Endothelial cell (in vitro differentiated cells): Measurements from ENCODE around the gene ATP6V1F. TPM values are rescaled to one million over a fixed set of nuclear protein-coding genes. Genes with fewer than 3 reads are reported as not detected.

ENCODE experiments used
- DNase-seq: peaks from one replicate; pipeline ENCODE4 v3.0.0; 2021; ENCODE audit warnings: low spot score
- H3K27ac Mint-ChIP-seq: one replicate; pipeline ENCODE4 v1.8.0; 2021; ENCODE audit warnings: mixed read lengths, inconsistent platforms; ENCODE audit not compliant: unreplicated experiment
- H3K27me3 Mint-ChIP-seq: one replicate; pipeline ENCODE4 v1.8.0; 2021; ENCODE audit warnings: mild to moderate bottlenecking, moderate library complexity, mixed read lengths, inconsistent platforms; ENCODE audit not compliant: unreplicated experiment
- H3K36me3 Mint-ChIP-seq: one replicate; pipeline ENCODE4 v1.8.0; 2021; ENCODE audit warnings: mild to moderate bottlenecking, low read depth, mixed read lengths, inconsistent platforms; ENCODE audit not compliant: unreplicated experiment
- H3K4me1 Mint-ChIP-seq: one replicate; pipeline ENCODE4 v1.8.0; 2021; ENCODE audit warnings: mild to moderate bottlenecking, mixed read lengths, inconsistent platforms; ENCODE audit not compliant: unreplicated experiment
- H3K4me3 Mint-ChIP-seq: one replicate; pipeline ENCODE4 v1.8.0; 2021; ENCODE audit warnings: mild to moderate bottlenecking, mixed read lengths, inconsistent platforms; ENCODE audit not compliant: unreplicated experiment
- H3K9me3 Mint-ChIP-seq: one replicate; pipeline ENCODE4 v1.8.0; 2021; ENCODE audit warnings: mixed read lengths, inconsistent platforms; ENCODE audit not compliant: unreplicated experiment
- CTCF ChIP-seq: fragments of 200-600 bp; sonication (generic); IDR thresholded peaks from one replicate; pipeline ENCODE4 v1.5.0; 2021; ENCODE audit warnings: antibody characterized with exemption; ENCODE audit not compliant: unreplicated experiment
- total RNA-seq: library from RNA; stranded (reverse); fragmentation: NEBNext Ultra II Directional; extraction: Animal tissue kit (Norgen Biotek cat#: 25700); gene quantifications from one replicate; pipeline ENCODE4 v1.2.1, GENCODE V29; 2021; ENCODE audit not compliant: unreplicated experiment

The ATP6V1F gene
- total RNA-seq, 1 donor from 2014 or later, result 132 TPM

GRCh38 chr7:128863433-128863989 is 855 bp downstream of the ATP6V1F start:
- H3K27me3 Mint-ChIP-seq, result peaks cover 25% of the 10 kb centered on the region
- H3K36me3 Mint-ChIP-seq, result peaks cover 18% of the 10 kb centered on the region
- peak overlapping the region; percentile 99 for H3K4me3 Mint-ChIP-seq
- no peaks in the 10 kb centered on the region for H3K9me3 Mint-ChIP-seq
- no peak overlapping the region for H3K27ac Mint-ChIP-seq
- TF ChIP-seq CTCF, result peak; percentile 62
- H3K4me1 Mint-ChIP-seq, result peaks cover 11% of the 10 kb centered on the region
- peak; percentile 60 for DNase-seq

- no peak overlapping the region for H3K27ac Mint-ChIP-seq
- H3K4me3 Mint-ChIP-seq, result peak overlapping the region; percentile 44
- H3K36me3 Mint-ChIP-seq, result peaks cover 18% of the 10 kb centered on the region
- DNase-seq, result no peak
- TF ChIP-seq CTCF, result no peak
- peaks cover 25% of the 10 kb centered on the region for H3K27me3 Mint-ChIP-seq
- H3K9me3 Mint-ChIP-seq, result no peaks in the 10 kb centered on the region
- peaks cover 13% of the 10 kb centered on the region for H3K4me1 Mint-ChIP-seq
Measured at GRCh38 chr7:128865303-128865702, 2.6 kb downstream of the ATP6V1F start.

GRCh38 chr7:128865996-128866877 is 3.6 kb downstream of the ATP6V1F start:
- no peak overlapping the region for H3K27ac Mint-ChIP-seq
- TF ChIP-seq CTCF, result no peak

DNA sequence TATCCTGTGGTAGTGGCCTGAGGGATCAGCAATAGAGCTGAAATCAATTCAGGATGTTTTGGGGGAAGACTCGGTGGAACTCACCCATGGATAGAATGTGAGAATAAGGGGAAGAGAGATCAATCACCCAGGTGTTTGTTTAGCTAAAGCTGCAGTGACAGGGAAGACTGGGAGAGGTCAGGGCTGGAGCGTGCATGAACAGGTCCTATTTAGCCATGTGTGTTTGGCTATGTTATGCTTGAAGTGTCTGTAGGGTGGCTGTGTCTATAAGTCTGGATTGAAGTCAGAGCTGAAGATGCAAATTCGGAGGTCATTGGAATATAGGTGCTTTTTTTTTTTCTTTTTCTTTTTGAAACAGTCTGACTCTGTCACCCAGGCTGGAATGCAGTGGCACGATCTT is 4.6 kb downstream of the ATP6V1F start:
- Mint-ChIP-seq H3K36me3 (peaks cover 14% of the 10 kb centered on the region), H3K4me1 (peaks cover 13% of the 10 kb centered on the region), H3K9me3 (no peaks in the 10 kb centered on the region), H3K4me3 (no peak overlapping the region), H3K27ac (no peak overlapping the region), H3K27me3 (peaks cover 33% of the 10 kb centered on the region)
- DNase-seq, result no peak
- no peak for TF ChIP-seq CTCF

More at GRCh38 chr7:128865996-128866877, 3.6 kb downstream of the ATP6V1F start:
- peak overlapping the region; percentile 44 for H3K4me3 Mint-ChIP-seq
- H3K4me1 Mint-ChIP-seq, result peaks cover 15% of the 10 kb centered on the region
- peaks cover 14% of the 10 kb centered on the region for H3K36me3 Mint-ChIP-seq
- peaks cover 30% of the 10 kb centered on the region for H3K27me3 Mint-ChIP-seq
- DNase-seq, result no peak
- no peaks in the 10 kb centered on the region for H3K9me3 Mint-ChIP-seq
